ENCODE results near the gene CYB5A.

CYB5A gene

GRCh38 chr18:74219056-74219455 lies 72.7 kb downstream of the CYB5A start:
- H3K4me1 ChIP-seq (ENCODE audit: control insufficient read depth, insufficient read depth, low read length), result no peaks in the 10 kb centered on the region
- H3K9me3 ChIP-seq (ENCODE audit: control insufficient read depth, low read length), result no peaks in the 10 kb centered on the region
- H3K27ac ChIP-seq (ENCODE audit: insufficient read depth, low read depth, low read length, poor library complexity, severe bottlenecking), result no peak overlapping the region
- WGBS, 2 experiments, result 94 to 96% methylated on average over 10 of the region's 10 CpGs
- no peaks in the 10 kb centered on the region for H3K27me3 ChIP-seq (ENCODE audit: control insufficient read depth, insufficient read depth, low read length, poor library complexity, severe bottlenecking)
- H3K36me3 ChIP-seq (ENCODE audit: control insufficient read depth, insufficient read depth, low read length), result no peaks in the 10 kb centered on the region
- H3K4me3 ChIP-seq (ENCODE audit: insufficient read depth, low read depth, low read length), result no peak overlapping the region

DNA sequence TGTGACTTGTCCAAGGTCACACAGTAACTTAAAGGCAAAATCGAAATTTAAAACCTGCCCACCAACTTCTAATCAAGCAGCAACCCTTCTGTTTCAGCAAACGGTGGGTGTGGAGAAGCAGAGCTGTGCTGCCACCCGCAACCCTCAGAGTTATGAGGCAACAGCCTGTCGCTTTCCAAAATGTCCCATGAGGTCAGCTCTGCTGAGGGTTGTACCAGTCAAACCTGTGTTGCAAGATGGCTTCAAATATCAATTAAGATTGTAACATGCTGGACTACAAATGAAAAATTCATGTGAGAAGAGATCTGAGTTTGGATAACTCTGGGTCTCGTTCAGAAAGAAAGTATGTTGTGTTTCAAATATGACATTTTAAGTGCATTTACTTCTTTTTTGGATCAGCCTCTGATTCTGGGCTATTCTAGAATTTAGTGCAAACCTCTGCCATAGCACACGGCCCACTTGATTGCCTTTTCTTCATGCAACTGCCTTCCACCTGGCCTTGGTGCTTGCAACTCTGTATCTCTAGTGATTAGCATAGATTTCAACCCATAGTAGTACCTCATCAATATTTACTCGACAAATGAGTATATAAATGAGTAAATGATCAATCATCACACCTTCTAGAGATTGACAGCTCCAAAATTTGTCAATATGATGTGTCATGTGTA lies 74.2 kb downstream of the CYB5A start:
- Histone ChIP-seq H3K27me3 (ENCODE audit: control insufficient read depth, insufficient read depth, low read length, poor library complexity, severe bottlenecking) (no peaks in the 10 kb centered on the region), H3K4me3 (ENCODE audit: insufficient read depth, low read depth, low read length) (no peak overlapping the region), H3K27ac (ENCODE audit: insufficient read depth, low read depth, low read length, poor library complexity, severe bottlenecking) (no peak overlapping the region), H3K9me3 (ENCODE audit: control insufficient read depth, low read length) (no peaks in the 10 kb centered on the region), H3K4me1 (ENCODE audit: control insufficient read depth, insufficient read depth, low read length) (no peaks in the 10 kb centered on the region), H3K36me3 (ENCODE audit: control insufficient read depth, insufficient read depth, low read length) (no peaks in the 10 kb centered on the region)
- WGBS, 2 experiments, result 92% methylated on average over 6 of the region's 7 CpGs

DNA sequence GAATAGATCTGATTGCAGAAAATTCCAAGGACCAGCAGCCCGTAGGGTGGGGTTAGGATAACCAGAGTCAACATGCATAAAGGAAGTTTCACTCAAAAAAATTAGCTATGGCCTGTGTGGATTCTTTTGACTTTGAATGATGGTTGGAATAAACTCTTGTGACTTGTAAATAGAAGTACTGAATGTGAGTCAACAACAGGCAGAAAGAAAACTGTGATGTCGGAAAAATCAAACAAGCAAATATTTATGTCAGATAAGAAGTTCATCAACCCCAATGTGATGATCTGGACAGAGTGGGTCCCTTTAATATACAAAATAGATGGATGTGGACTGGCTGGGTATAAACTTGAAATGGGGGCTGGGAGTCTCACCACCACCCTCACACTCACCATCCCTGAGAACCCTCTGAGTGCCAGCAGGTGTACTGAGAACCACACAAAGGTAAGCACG lies 75.1 kb downstream of the CYB5A start:
- no peaks in the 10 kb centered on the region for H3K27me3 ChIP-seq (ENCODE audit: control insufficient read depth, insufficient read depth, low read length, poor library complexity, severe bottlenecking)
- WGBS, 2 experiments, result 85% methylated on average over 3 of the region's 3 CpGs
- H3K4me1 ChIP-seq (ENCODE audit: control insufficient read depth, insufficient read depth, low read length), result no peaks in the 10 kb centered on the region
- H3K4me3 ChIP-seq (ENCODE audit: insufficient read depth, low read depth, low read length), result no peak overlapping the region
- no peak overlapping the region for H3K27ac ChIP-seq (ENCODE audit: insufficient read depth, low read depth, low read length, poor library complexity, severe bottlenecking)
- H3K9me3 ChIP-seq (ENCODE audit: control insufficient read depth, low read length), result no peaks in the 10 kb centered on the region
- no peaks in the 10 kb centered on the region for H3K36me3 ChIP-seq (ENCODE audit: control insufficient read depth, insufficient read depth, low read length)

- Histone ChIP-seq H3K4me1 (ENCODE audit: control insufficient read depth, insufficient read depth, low read length) (no peaks in the 10 kb centered on the region), H3K9me3 (ENCODE audit: control insufficient read depth, low read length) (no peaks in the 10 kb centered on the region), H3K27me3 (ENCODE audit: control insufficient read depth, insufficient read depth, low read length, poor library complexity, severe bottlenecking) (no peaks in the 10 kb centered on the region), H3K36me3 (ENCODE audit: control insufficient read depth, insufficient read depth, low read length) (no peaks in the 10 kb centered on the region), H3K4me3 (ENCODE audit: insufficient read depth, low read depth, low read length) (no peak overlapping the region), H3K27ac (ENCODE audit: insufficient read depth, low read depth, low read length, poor library complexity, severe bottlenecking) (no peak overlapping the region)
- 90 to 100% methylated on average over 1 of the region's 1 CpG for WGBS, 2 experiments
Measured at GRCh38 chr18:74215863-74216262, 75.9 kb downstream of the CYB5A start.

- Histone ChIP-seq H3K4me3 (ENCODE audit: insufficient read depth, low read depth, low read length) (no peak overlapping the region), H3K36me3 (ENCODE audit: control insufficient read depth, insufficient read depth, low read length) (no peaks in the 10 kb centered on the region), H3K4me1 (ENCODE audit: control insufficient read depth, insufficient read depth, low read length) (no peaks in the 10 kb centered on the region), H3K27ac (ENCODE audit: insufficient read depth, low read depth, low read length, poor library complexity, severe bottlenecking) (no peak overlapping the region), H3K27me3 (ENCODE audit: control insufficient read depth, insufficient read depth, low read length, poor library complexity, severe bottlenecking) (no peaks in the 10 kb centered on the region), H3K9me3 (ENCODE audit: control insufficient read depth, low read length) (no peaks in the 10 kb centered on the region)
- WGBS, 2 experiments, result 86 to 98% methylated on average over 3 of the region's 3 CpGs
Measured at GRCh38 chr18:74213429-74213828, 78.3 kb downstream of the CYB5A start.

GRCh38 chr18:74204526-74205152 lies 87.1 kb downstream of the CYB5A start:
- Histone ChIP-seq H3K4me3 (ENCODE audit: insufficient read depth, low read depth, low read length) (no peak overlapping the region), H3K27ac (ENCODE audit: insufficient read depth, low read depth, low read length, poor library complexity, severe bottlenecking) (no peak overlapping the region)
- 86 to 87% methylated on average over 5 of the region's 5 CpGs for WGBS, 2 experiments

GRCh38 chr18:74203811-74204210 lies 88.0 kb downstream of the CYB5A start:
- Histone ChIP-seq H3K4me3 (ENCODE audit: insufficient read depth, low read depth, low read length) (no peak overlapping the region), H3K9me3 (ENCODE audit: control insufficient read depth, low read length) (no peaks in the 10 kb centered on the region), H3K4me1 (ENCODE audit: control insufficient read depth, insufficient read depth, low read length) (no peaks in the 10 kb centered on the region), H3K27ac (ENCODE audit: insufficient read depth, low read depth, low read length, poor library complexity, severe bottlenecking) (no peak overlapping the region), H3K27me3 (ENCODE audit: control insufficient read depth, insufficient read depth, low read length, poor library complexity, severe bottlenecking) (no peaks in the 10 kb centered on the region), H3K36me3 (ENCODE audit: control insufficient read depth, insufficient read depth, low read length) (no peaks in the 10 kb centered on the region)
- 78 to 81% methylated on average over 7 of the region's 7 CpGs for WGBS, 2 experiments

More at GRCh38 chr18:74204526-74205152, 87.1 kb downstream of the CYB5A start:
- Histone ChIP-seq H3K27me3 (ENCODE audit: control insufficient read depth, insufficient read depth, low read length, poor library complexity, severe bottlenecking) (no peaks in the 10 kb centered on the region), H3K4me1 (ENCODE audit: control insufficient read depth, insufficient read depth, low read length) (no peaks in the 10 kb centered on the region), H3K36me3 (ENCODE audit: control insufficient read depth, insufficient read depth, low read length) (no peaks in the 10 kb centered on the region), H3K9me3 (ENCODE audit: control insufficient read depth, low read length) (no peaks in the 10 kb centered on the region)

Data from ectodermal cell (in vitro differentiated cells).